Stimulated activated CD4-positive, alpha-beta T cell treated with anti-CD3 and anti-CD28 coated beads, Interleukin-4, amount 100 ng/mL, for 48 hours (primary cell): ENCODE measurements around the gene SSC4D.

Experiments used
- DNase-seq, 2 donors: peaks; one replicate each; pipeline ENCODE4 v3.0.0-alpha.2; 2020; ENCODE audit warnings: low read depth in 2 of 2

SSC4D gene

DNA sequence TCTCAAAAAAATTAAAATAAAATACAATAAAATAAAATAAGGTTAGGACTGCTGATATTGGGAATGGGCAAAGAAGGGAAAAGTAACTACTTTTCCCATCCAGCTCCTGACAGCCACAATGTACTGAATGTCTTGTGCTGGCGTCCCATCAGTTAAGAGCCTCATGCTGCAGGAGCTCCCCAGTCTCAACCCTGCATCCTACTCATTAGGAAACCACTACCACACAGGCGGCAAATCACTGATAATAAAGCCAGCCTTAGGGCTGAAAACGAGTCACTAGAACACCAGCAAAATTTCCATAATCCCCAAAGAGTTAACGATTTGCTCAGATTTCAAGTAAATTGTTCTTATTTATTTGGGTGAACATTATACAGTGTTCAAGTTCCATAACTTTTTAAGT lies 55.0 kb downstream of the SSC4D start:
- no peak for DNase-seq

DNA sequence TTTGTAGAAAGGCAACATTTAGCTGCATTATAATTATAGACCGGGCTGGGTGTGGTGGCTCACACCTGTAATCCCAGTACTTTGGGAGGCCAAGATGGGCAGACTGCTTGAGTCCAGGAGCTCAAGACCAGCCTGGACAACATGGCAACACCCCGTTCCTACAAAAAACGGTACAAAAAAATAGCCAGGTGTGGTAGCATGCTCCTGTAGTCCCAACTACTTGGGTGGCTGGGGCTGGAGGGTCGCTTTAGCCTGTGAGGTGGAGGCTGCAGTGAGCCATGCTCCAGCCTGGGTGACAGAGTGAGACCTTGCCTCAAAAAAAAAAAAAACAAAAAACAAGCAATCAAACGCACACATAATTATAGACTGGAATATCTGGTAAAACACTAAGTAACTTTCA lies 55.8 kb downstream of the SSC4D start:
- no peak for DNase-seq

DNA sequence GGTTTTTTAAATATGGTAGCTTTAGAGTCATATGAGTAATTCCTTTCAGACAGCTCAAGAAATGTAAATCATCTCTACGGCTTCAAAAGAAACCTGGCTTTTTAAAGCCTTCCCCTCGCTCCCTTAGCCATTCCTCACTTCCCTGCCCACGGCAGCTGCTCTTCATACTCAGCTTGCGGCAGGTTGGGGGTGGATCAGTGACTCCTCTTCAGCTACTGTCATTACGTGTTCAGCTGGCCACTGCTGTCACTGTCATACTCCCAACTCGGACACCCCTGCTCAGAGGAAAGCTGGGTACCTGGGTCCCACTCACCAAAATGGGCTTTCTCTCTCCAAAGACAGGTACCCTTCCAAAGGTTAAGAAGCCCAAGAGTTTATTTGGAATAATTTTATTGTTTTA lies 57.3 kb downstream of the SSC4D start:
- no peak for DNase-seq

DNA sequence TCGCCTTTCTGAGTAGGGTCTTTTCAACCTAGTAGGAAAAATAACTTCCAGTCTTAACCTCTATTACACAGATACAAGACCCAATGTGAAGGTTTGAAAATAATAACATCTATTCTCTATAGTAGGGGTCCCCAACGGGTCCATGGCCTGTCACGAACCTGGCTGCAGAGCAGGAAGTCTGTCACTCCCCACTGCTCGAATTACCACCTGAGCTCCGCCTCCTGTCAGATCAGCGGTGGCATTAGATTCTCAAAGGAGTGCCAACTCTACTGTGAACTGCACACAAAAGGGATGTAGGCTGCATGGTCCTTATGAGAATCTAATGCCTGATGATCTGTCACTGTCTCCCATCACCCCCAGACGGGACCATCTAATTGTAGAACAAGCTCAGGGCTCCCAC lies 58.1 kb downstream of the SSC4D start:
- DNase-seq = no peak

DNA sequence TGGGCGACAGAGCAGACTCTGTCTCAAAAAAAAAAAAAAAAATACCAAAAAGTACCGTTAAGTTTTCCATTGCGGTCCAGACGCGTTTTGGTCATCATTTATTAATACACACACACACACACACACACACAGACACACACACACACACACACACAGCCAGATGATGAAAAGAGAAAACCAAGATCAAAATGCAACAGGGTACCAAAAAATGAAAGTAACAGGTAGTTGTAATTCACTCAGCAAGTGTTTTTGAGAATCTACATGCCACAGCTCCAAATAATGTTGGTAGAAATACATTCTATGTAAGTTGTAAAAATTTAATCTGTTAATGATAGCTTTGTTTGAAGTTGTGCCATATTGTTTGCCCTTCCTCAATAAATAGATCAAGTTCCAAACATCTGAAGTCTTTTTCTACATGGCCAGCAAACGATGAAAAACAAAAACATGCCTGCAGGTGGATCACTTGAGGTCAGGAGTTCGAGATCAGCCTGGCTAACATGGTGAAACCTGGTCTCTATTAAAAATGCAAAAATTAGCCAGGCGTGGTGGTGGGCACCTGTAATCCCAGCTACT lies 60.1 kb downstream of the SSC4D start:
- no peak for DNase-seq

DNA sequence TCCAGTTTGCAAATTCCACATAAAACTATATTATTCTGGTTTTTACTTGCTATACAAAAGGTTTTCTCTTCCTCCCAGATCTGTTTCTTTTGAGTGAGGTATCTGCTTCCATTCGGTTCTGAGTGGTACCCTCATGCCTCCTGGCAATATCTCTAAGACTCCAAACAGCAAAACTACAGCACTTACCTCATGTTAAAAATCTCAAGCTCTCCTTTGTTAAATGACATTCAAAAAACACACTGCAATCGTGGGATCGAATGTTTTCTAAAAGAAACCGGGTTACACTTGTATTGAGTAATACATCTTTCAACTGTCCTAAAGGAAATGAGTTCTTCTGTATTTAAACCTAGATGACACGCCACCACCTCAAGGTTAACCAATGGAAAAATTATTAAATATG lies 61.8 kb downstream of the SSC4D start:
- no peak for DNase-seq

DNA sequence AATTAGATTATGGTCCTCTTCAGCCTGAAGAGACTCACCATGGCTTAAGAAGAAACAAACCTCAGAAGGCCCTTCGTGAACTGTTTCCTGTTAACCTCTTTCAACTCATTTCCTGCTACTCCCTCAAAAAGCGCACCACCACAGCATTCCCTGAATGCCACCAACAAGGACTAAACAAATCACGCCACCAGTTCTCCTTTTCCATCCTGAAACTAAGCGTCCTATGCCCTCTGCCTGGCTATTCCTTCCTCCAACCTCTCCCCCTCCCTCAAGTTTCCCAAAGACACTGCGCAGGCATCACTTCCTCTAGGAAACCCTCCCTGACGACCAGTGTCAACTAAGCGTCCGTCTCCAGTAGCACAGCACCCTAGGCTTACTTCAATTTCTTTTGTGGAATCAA lies 62.7 kb downstream of the SSC4D start:
- no peak for DNase-seq

DNA sequence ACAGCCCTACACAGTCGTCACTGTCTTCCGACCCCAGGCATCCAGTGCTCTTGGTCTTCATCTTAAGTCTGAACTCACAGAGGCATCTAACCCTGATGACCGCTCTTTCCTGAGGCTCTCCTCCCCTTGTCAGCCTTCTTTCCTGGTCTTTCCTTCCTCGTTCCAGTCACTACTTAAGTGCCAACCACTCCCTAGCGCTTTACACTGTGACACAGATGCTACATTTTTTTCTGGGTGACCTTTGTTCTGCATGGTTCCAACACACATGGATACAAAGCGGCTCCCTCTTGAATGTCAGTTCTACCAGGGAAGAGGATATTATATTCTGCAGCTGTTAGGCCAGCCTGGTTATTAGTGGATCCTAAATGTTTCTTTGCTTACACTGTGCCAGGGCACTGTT lies 63.4 kb downstream of the SSC4D start:
- no peak for DNase-seq

DNA sequence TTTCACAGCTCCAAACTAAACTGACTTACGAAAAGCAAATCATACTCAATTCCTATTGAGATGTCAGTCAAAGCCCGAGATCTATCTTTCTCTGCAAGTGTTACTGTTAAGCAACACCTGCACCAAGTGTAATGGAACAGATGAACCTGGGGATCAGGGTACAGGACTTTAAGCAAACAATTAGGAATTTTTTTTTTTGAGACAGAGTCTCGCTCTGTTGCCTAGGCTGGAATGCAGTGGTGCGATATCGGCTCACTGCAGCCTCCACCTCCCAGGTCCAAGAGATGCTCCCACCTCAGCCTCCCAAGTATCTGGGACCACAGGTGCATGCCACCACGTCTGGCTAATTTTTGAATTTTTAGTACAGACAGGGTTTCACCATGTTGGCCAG lies 65.6 kb downstream of the SSC4D start:
- no peak for DNase-seq

DNA sequence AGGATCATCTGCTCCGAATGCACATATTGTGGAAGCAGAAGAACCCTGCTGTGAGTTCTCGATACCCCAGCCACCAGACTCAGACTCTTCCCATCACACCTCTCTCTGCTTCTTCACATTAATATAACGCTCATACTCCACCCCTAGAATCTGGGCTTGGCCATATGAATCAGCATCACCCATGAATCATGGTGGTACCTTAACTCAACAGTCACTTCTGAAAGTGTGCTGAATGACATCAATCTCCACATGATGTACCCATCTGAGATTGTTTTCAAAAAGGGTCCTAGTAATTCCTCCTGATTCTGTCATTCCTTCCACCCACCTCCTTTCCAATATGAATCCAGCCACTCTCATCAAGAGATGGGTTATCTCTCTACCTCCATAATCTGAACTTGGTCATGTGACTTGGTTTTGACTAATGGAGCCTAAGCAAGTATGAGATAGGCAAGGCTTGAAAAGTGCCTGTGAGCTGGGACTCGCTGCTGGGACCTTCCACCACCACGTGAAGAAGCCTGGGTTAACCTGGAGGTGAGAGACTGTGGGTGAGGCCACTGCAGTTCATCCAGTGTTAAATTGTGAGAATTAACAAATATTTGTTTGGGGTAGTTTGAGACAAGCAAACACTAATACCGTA lies 66.1 kb downstream of the SSC4D start:
- no peak for DNase-seq

DNA sequence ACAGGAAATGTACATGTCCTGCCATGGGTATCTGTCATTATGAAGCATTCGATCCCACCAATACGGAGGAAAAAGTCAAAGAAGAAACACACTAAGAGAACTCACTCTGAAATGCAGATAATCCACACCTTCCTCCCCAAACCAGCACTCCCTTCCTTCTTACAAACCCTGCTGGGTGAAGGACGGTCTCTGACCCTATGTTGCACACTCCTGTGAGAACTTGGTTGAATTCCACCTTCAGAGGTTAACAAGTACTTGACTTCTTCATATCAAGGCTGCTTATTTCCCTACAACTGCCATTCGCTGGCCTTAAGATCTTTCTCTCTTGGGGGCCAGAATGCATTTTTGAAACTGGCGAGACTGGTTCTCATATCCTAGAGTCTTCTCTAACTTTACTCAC lies 67.3 kb downstream of the SSC4D start:
- DNase-seq = no peak

DNA sequence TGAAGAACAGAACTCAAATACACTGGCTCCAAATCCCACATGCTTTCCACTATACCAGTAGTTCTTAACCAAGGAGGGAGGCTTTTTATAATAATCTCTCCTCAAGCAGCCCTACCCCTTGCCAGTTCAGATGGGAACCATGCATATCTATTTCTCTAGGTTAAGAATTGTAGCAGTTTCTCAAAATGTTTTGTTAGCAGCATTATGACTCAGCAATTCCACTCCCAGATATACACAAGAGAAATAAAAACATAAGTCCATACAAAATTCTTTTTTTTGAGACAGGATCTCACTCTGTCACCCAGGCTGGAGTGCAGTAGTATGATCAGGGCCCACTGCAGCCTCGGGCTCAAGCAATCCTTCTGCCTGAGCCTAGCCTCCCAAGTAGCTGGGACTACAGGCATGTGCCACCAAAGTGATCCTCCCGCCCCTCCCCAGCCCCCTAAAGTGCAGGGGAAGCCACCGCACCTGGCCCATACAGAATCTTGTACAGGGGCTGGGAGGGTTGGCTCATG lies 68.8 kb downstream of the SSC4D start:
- DNase-seq = no peak
